ENCODE results near the gene BRD1.
A peak's percentile ranks its signal among the peaks of the same experiment; 100 is the strongest.
"Not testable (repeated sequence)": the region's sequence is repeated elsewhere in the genome, so short reads cannot be mapped to it uniquely, and the experiment has no call there.

Gene BRD1

DNA sequence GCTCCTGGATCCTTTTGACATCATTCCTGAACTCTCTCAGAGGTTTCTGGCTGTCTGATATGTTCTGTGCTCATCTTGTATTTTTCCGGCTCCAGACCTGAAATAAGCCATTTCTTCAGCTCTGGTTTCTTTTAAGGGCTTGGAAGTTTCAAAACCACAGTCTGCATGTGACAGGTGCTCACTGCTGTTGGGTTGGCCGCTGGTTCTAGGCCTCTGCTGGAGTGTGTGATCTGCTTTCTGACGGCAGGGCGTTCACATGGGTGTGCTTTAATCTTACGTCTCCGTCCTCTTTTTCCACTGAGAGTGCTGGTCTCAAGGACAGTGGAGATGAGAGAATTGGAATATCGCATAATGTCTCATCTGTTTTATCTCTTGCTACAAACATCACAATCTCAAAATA lies 36.3 kb upstream of the BRD1 start:
- TF ChIP-seq TAF1 (IDR thresholded peaks at IDR 0.05; ENCODE audit: borderline replicate concordance, low read depth, low read length) (no peak), POLR2A (IDR thresholded peaks at IDR 0.05; ENCODE audit: low read depth, low read length) (no peak), POLR2AphosphoS5 (IDR thresholded peaks at IDR 0.05; ENCODE audit: low read depth, low read length) (no peak)
- DNase-seq (ENCODE audit: insufficient read length) (no peak), FAIRE-seq (no peak)

DNA sequence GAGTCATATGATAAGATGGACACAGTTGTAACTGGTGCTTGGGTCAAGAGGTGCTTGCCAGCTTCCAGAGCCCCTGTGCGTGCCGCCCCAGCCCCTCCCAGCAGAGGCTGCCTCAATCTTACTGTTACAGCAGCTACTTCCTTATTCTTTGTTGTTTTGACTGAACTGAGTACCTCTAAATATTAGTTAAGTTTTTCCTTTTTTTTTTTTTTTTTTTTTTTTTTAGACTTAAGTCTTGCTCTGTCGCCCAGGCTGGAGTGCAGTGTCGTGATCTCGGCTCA lies 34.8 kb upstream of the BRD1 start:
- DNase-seq (ENCODE audit: insufficient read length) (no peak), FAIRE-seq (no peak)

DNA sequence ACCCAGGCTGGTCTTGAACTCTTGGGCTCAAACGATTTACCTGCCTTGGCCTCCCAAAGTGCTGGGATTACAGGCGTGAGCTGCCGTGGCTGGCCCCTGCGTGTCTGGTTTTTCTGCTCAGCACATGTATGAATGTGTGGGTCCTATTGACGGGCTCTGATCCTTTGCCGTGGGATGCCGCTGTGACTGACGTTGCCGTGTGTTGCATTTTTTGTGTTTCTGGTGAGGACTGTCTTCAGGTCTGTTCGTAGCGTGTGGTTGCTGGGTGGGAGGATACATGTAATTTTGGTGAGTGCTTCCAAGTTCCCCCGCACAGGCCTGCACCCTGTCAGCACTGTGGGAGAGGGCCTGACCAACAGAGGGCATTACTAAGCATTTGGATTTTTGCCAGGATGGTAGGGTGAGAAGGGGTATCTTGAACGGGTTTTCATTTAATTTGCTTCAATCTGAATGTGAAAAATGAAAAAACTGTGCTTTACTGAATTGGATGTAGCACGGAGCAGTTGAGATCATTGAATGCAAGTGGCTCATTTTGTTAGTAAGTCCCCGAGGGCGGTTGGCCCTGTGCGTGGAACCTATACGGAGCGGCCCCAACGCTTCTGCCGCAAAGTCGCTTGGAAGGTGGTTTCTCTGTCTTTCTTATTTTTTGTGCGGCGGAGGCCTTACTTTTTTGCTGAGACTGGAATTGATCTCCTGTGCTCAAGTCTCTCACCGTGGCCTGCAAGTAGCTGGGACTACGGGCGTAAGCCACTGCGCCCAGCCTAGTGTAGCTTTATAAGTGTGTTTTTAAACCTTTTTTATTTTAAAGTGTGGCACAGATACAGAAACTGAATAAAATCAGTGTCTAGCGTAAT lies 34.2 kb upstream of the BRD1 start:
- TF ChIP-seq POLR2AphosphoS5 (IDR thresholded peaks at IDR 0.05; ENCODE audit: low read depth, low read length) = no peak
- TF ChIP-seq TAF1 (IDR thresholded peaks at IDR 0.05; ENCODE audit: borderline replicate concordance, low read depth, low read length) = no peak
- no peak for TF ChIP-seq POLR2A (IDR thresholded peaks at IDR 0.05; ENCODE audit: low read depth, low read length)
- DNase-seq (ENCODE audit: insufficient read length) (no peak), FAIRE-seq (no peak)

More for the DNA sequence above, 34.8 kb upstream of the BRD1 start:
- TF ChIP-seq TAF1 (IDR thresholded peaks at IDR 0.05; ENCODE audit: borderline replicate concordance, low read depth, low read length) (no peak), POLR2AphosphoS5 (IDR thresholded peaks at IDR 0.05; ENCODE audit: low read depth, low read length) (no peak), POLR2A (IDR thresholded peaks at IDR 0.05; ENCODE audit: low read depth, low read length) (no peak)

DNA sequence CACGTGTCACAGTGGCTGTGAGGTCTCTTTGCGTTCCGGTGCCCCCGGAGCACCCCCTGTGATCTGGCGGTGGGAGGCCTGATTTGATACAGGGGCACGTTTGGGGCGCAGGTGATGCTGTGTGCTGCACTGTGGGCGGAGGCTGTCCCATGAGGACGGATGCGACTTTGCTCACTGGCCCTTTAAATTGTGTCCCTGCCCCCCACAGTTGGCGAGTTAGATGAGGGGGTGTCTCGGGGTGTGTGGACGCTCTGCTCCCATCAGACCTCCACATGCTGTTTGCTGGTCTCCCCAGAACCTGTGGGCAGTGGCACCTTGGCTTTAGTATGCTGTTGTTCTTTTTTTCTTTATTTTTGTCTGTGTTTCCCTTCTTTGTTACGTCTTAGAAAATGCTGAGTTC lies 31.2 kb upstream of the BRD1 start:
- DNase-seq (ENCODE audit: insufficient read length) = no peak
- TF ChIP-seq TAF1 (IDR thresholded peaks at IDR 0.05; ENCODE audit: borderline replicate concordance, low read depth, low read length) = no peak
- FAIRE-seq = no peak

DNA sequence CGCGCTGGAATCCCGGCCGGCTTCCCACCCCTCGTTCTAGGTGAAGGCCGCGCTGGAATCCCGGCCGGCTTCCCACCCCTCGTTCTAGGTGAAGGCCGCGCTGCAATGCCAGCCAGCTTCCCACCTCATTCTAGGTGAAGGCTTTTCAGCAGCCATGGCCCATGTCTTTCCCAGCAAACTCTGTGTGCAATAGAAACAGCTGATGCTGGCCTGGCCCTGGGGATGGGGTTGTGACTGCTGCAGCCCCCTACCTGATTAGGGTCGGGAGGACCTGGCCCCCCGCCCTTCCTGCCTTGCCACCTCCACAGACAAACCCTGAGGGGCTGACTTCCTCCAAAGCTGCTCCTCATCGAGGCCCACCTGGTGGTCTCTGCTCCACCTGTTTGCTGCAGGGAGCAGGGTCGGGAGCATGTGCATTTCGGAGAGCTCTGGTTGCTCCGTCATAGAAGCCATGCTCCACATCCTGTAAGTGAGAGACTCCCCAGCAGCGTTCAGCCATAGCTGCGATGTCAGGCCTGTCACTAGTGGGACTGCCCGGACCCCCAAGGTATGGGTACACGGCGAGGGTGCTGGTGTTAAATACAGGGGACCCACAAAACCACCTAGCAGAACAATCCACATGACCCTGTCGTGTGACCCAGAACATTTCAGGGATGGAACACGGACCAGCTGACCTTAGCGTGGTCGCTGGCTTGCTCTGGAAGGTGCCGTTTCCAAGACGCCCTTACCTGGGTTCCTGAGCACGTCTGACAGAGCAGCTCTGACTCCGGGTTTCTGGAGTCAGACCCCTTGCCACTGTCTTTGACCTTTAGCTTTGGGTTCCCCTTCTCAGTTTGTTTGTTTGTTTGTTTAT lies 29.3 kb upstream of the BRD1 start:
- FAIRE-seq (no peak), DNase-seq (ENCODE audit: insufficient read length) (no peak)
- no peak for TF ChIP-seq POLR2A (IDR thresholded peaks at IDR 0.05; ENCODE audit: low read depth, low read length)
- no peak for TF ChIP-seq TAF1 (IDR thresholded peaks at IDR 0.05; ENCODE audit: borderline replicate concordance, low read depth, low read length)
- TF ChIP-seq POLR2AphosphoS5 (IDR thresholded peaks at IDR 0.05; ENCODE audit: low read depth, low read length) = no peak

DNA sequence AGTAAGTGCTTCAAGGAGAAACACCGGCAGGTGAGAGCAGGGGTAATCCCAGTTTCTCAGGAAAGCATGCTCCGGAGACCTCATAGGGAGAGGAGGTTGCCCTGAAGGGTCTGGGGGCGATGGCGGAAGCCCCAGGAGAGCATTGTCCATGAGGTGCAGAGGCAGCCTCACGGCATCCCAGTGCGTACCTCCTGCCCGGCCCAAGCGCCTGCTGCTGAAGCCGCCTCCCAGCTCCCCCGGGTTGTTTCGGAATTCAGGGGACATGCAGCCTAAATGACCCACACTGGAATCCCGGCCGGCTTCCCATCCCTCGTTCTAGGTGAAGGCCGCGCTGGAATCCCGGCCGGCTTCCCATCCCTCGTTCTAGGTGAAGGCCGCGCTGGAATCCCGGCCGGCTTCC lies 28.7 kb upstream of the BRD1 start:
- DNase-seq (ENCODE audit: insufficient read length) = no peak
- TF ChIP-seq POLR2A (IDR thresholded peaks at IDR 0.05; ENCODE audit: low read depth, low read length) = no peak
- TF ChIP-seq POLR2AphosphoS5 (IDR thresholded peaks at IDR 0.05; ENCODE audit: low read depth, low read length) = no peak
- no peak for TF ChIP-seq TAF1 (IDR thresholded peaks at IDR 0.05; ENCODE audit: borderline replicate concordance, low read depth, low read length)
- FAIRE-seq = no peak

DNA sequence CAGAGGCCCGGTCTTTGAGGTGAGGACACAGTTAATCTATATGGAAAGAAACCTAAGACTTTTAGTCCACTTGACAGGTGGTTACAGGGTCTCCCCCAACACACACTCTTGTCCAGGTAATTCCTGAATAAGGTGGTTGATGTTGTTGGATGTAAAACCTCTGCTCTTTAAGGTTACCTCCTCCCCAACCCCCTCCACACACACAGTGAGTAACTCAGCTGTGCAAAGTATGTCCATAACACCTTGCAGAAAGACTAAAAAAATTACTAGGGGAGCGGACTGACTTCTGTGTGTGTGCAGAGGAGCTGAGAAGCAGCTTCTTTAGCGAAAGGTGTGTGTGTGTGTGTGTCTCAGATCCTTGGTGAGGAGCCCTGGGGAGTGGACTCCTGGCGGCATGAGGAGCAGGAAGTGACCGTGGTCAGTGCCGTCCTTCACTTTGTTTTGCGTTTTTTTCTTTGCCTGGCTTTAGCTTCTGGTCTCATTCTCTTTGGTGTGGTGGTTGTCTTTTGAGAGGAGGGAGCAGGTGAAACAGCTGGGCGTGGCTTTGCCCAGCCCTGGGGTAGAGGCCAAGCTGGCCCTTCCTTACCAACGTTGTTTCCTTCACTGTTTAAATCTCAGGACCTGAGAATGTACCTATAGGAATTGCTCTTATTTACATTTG lies 27.7 kb upstream of the BRD1 start:
- peak; percentile 48 for FAIRE-seq

DNA sequence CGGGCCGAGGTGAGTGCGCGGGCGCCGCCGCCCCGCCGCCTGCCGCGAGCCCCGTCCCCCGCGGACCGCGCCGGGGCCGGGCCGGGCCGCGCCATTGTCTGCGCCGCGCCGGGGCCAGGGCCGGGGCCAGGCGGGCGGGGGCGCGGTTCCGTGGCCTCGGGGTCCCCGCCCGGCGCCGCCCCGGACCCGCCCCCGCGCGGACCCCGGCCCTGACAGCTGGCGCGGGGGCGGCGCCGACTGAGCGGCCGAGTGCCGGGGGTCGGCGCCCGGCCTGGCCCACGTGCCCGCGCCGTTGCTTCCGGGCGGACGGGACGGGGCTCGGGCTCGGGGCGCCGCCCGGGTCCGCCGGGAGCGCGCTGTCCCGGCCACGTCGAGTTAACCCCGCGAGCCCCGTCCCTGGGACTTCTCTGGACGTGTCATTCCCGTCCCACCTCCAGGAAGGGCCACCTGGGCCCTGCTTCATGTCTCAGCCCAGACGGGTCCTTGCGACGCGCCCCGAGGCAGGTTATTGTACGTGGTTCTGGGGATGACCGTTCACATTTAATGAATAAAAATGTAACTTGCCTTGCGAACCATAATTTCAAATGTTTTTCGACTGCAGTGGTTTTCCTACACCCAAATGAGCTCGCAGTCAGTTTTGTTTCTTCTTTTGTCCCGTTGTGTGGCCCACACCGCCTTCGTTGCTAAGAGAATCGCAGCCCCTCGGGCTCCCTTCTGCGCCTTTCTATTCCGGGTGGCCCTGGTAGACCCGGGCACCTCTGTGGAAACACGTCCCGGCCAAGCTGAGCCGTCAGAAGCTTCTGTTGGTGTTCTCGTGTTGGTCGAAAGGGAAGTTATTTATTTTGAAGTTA lies 26.5 kb upstream of the BRD1 start:
- DNase-seq (ENCODE audit: insufficient read length) = no peak
- TF ChIP-seq TAF1 (IDR thresholded peaks at IDR 0.05; ENCODE audit: borderline replicate concordance, low read depth, low read length) = no peak
- FAIRE-seq = peak; percentile 77

More for the DNA sequence above, 27.7 kb upstream of the BRD1 start:
- no peak for DNase-seq (ENCODE audit: insufficient read length)
- TF ChIP-seq POLR2A (IDR thresholded peaks at IDR 0.05; ENCODE audit: low read depth, low read length) = no peak
- no peak for TF ChIP-seq TAF1 (IDR thresholded peaks at IDR 0.05; ENCODE audit: borderline replicate concordance, low read depth, low read length)
- TF ChIP-seq POLR2AphosphoS5 (IDR thresholded peaks at IDR 0.05; ENCODE audit: low read depth, low read length) = no peak

DNA sequence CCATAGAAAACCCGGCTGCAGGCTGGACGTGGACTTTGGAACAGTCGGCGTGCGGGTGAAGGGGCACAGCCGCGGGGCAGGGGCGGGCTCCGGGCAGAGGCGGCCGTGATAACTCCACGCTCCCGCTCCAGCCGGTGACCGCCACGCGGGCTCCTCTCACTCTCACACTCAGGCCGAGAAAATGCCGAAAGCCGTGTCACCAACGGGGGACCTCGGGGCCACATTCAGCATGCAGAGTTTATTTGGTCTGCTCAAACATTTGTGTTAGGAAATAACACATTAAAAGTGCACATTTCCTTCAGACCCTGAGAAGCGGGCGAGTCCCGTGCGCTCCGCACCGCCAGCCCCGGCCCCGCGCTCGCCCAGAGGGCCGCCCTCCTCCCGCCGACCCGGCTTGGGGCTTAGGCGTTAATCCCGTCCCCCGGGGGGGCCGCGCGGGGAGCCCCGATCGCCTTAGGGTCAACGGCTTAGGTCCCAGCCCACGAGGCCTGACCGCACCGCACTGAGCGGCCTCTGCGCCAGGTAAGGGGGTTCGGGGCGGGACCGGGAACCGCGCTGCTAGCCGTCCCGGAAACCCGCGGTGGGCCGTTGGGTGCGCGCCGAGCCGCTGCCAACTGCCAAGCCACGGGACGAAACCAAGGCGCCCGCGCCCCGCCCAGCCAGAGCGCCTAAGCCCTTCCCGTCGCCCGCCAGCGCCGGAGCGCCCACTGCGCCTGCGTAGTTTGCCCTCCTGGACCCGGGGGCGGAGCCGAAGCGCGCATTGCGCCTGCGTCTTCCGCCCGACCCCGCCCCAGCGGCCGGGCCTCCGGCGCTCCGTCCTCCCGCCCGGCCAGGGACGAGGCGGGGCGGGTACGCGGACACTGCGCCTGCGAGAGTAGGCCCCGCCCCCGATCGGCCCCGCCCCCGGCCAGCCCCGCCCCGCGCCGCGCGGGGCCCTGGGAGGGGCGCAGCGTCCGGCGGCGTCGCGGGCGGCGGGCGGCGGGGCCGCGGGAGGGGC lies 25.5 kb upstream of the BRD1 start, which contains the start of gene ZBED4:
Gene ZBED4, plus strand, starts transcription at position 947 of the 997 bp plus-strand sequence. CDS start 29,819 bp downstream, outside the sequence.
- DNase-seq (ENCODE audit: insufficient read length) = peak; percentile 90
- peak; percentile 100 for FAIRE-seq
- TF ChIP-seq POLR2A (IDR thresholded peaks at IDR 0.05; ENCODE audit: low read depth, low read length) (peak; percentile 73), TAF1 (IDR thresholded peaks at IDR 0.05; ENCODE audit: borderline replicate concordance, low read depth, low read length) (peak; percentile 36; the same call in 1 of the 2 replicates), POLR2AphosphoS5 (IDR thresholded peaks at IDR 0.05; ENCODE audit: low read depth, low read length) (peak; percentile 66)

DNA sequence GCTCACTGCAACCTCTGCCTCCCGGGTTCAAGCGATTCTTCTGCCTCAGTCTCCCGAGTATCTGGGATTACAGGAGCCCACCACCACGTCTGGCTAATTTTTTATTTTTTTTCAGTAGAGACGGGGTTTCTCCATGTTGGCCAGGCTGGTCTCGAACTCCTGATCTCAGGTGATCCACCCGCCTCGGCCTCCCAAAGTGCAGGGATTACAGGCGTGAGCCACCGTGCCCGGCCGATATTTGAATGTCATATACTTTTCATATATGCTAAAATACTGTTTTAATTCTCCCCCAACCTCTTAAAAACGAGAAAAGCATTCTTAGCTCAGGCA lies 24.9 kb upstream of the BRD1 start:
- not testable (repeated sequence) for DNase-seq (ENCODE audit: insufficient read length); FAIRE-seq

Measured in GM12892 (cell line).